GM21576 (cell line): ENCODE measurements around the gene LILRB4.
"Not testable (repeated sequence)": the region's sequence is repeated elsewhere in the genome, so short reads cannot be mapped to it uniquely, and the experiment has no call there.

Source experiments
- ATAC-seq: cut with Tn5 transposase; IDR thresholded peaks from one replicate; pipeline ENCODE4 v1.9.1; 2021; ENCODE audit warnings: mild to moderate bottlenecking, moderate library complexity; ENCODE audit not compliant: unreplicated experiment

The LILRB4 gene

GRCh38 chr19:54648129-54648528 is 14.7 kb upstream of the LILRB4 start:
- no peak for ATAC-seq

- no peak for ATAC-seq
These were observed 12.6 kb upstream of the LILRB4 start for GRCh38 chr19:54650108-54650655.

- no peak for ATAC-seq
These were observed 9.5 kb upstream of the LILRB4 start for GRCh38 chr19:54653181-54653809.

GRCh38 chr19:54654447-54655321 is 8.1 kb upstream of the LILRB4 start:
- ATAC-seq = no peak

- ATAC-seq = no peak
These were observed 3.5 kb upstream of the LILRB4 start for GRCh38 chr19:54659300-54659699.

- no peak for ATAC-seq
These were observed 2.5 kb upstream of the LILRB4 start for GRCh38 chr19:54660306-54660705.

- no peak for ATAC-seq
These were observed 1.8 kb upstream of the LILRB4 start for GRCh38 chr19:54660964-54661363.

- no peak for ATAC-seq
These were observed 821 bp upstream of the LILRB4 start for GRCh38 chr19:54661846-54662481.

- no peak for ATAC-seq
These were observed 2.7 kb downstream of the LILRB4 start for GRCh38 chr19:54665530-54665929.

GRCh38 chr19:54667217-54667616 is 4.4 kb downstream of the LILRB4 start:
- ATAC-seq = no peak

- ATAC-seq = no peak
These were observed 5.6 kb downstream of the LILRB4 start for GRCh38 chr19:54668353-54668752.

- no peak for ATAC-seq
These were observed 8.0 kb downstream of the LILRB4 start for GRCh38 chr19:54670576-54671357.

- no peak for ATAC-seq
These were observed 10.4 kb downstream of the LILRB4 start for GRCh38 chr19:54673222-54673621.

- no peak for ATAC-seq
These were observed 11.3 kb downstream of the LILRB4 start for GRCh38 chr19:54674021-54674617.

GRCh38 chr19:54676210-54676834 is 13.5 kb downstream of the LILRB4 start:
- ATAC-seq = not testable (repeated sequence)

- ATAC-seq = no peak
These were observed 14.4 kb downstream of the LILRB4 start for GRCh38 chr19:54677217-54677616.

- not testable (repeated sequence) for ATAC-seq
These were observed 18.8 kb downstream of the LILRB4 start for GRCh38 chr19:54681596-54681995.

GRCh38 chr19:54682306-54682856 is 19.6 kb downstream of the LILRB4 start:
- ATAC-seq = no peak

- no peak for ATAC-seq
These were observed 21.7 kb downstream of the LILRB4 start for GRCh38 chr19:54684527-54684926.
